Colon (tissue), 2 donors: Measurements from ENCODE around the gene PRR5.

Source experiments
- FAIRE-seq: peaks from 2 replicates; lab custom pipeline; 2012; peaks lifted over from hg19 to GRCh38; lab: Jason Lieb, UNC
- donor health status: control.
- donor health status: control.

The PRR5 gene

GRCh38 chr22:44701824-44702478, at the start of gene PRR5:
Gene PRR5, plus strand, starts transcription at chr22:44702204. Its CDS starts 271 bp downstream, at chr22:44702475.
- no peak for FAIRE-seq

GRCh38 chr22:44652866-44653265, 49.1 kb upstream of the PRR5 start:
- FAIRE-seq: peak; percentile 51

- no peak for FAIRE-seq
Measured at GRCh38 chr22:44658311-44658953, 43.6 kb upstream of the PRR5 start.

GRCh38 chr22:44659140-44659539, 42.9 kb upstream of the PRR5 start:
- FAIRE-seq: no peak

GRCh38 chr22:44660051-44660830, 41.8 kb upstream of the PRR5 start:
- FAIRE-seq: no peak

- FAIRE-seq: no peak
Measured at GRCh38 chr22:44661070-44661469, 40.9 kb upstream of the PRR5 start.

- no peak for FAIRE-seq
Measured at GRCh38 chr22:44661659-44662569, 40.1 kb upstream of the PRR5 start.

- FAIRE-seq: no peak
Measured at GRCh38 chr22:44663256-44663999, 38.6 kb upstream of the PRR5 start.

GRCh38 chr22:44664149-44664548, 37.9 kb upstream of the PRR5 start:
- FAIRE-seq: no peak

- no peak for FAIRE-seq
Measured at GRCh38 chr22:44665115-44665514, 36.9 kb upstream of the PRR5 start.

GRCh38 chr22:44666207-44666585, 35.8 kb upstream of the PRR5 start:
- no peak for FAIRE-seq

- FAIRE-seq: no peak
Measured at GRCh38 chr22:44667276-44667675, 34.7 kb upstream of the PRR5 start.

- FAIRE-seq: no peak
Measured at GRCh38 chr22:44667829-44668189, 34.2 kb upstream of the PRR5 start.

- FAIRE-seq: no peak
Measured at GRCh38 chr22:44668190-44668885, 33.7 kb upstream of the PRR5 start.

GRCh38 chr22:44668886-44669521, 33.0 kb upstream of the PRR5 start:
- FAIRE-seq: no peak

GRCh38 chr22:44669561-44669976, 32.4 kb upstream of the PRR5 start:
- no peak for FAIRE-seq

GRCh38 chr22:44670220-44670988, 31.6 kb upstream of the PRR5 start:
- no peak for FAIRE-seq

- FAIRE-seq: no peak
Measured at GRCh38 chr22:44671742-44672141, 30.3 kb upstream of the PRR5 start.

- no peak for FAIRE-seq
Measured at GRCh38 chr22:44672632-44673031, 29.4 kb upstream of the PRR5 start.

GRCh38 chr22:44673406-44673805, 28.6 kb upstream of the PRR5 start:
- FAIRE-seq: no peak
